22Rv1 (cell line): ENCODE results near the gene ALPI.
"Not testable (repeated sequence)": the region's sequence is repeated elsewhere in the genome, so short reads cannot be mapped to it uniquely, and the experiment has no call there.

Experiments used
- H3K27ac ChIP-seq: fragments of 450-650 bp; 2 replicates; pipeline ENCODE4 v1.5.1; 2017
- ZFX ChIP-seq: fragments of 450-650 bp; IDR thresholded peaks from 2 replicates; pipeline ENCODE4 v1.6.1; 2017; ENCODE audit warnings: antibody characterized with exemption, borderline replicate concordance
- TF ChIP-seq, protein P1 (sequence below): fragments of 450-650 bp; IDR thresholded peaks from 2 replicates; pipeline ENCODE4 v1.5.1; 2017; ENCODE audit warnings: mild to moderate bottlenecking

Gene ALPI

DNA sequence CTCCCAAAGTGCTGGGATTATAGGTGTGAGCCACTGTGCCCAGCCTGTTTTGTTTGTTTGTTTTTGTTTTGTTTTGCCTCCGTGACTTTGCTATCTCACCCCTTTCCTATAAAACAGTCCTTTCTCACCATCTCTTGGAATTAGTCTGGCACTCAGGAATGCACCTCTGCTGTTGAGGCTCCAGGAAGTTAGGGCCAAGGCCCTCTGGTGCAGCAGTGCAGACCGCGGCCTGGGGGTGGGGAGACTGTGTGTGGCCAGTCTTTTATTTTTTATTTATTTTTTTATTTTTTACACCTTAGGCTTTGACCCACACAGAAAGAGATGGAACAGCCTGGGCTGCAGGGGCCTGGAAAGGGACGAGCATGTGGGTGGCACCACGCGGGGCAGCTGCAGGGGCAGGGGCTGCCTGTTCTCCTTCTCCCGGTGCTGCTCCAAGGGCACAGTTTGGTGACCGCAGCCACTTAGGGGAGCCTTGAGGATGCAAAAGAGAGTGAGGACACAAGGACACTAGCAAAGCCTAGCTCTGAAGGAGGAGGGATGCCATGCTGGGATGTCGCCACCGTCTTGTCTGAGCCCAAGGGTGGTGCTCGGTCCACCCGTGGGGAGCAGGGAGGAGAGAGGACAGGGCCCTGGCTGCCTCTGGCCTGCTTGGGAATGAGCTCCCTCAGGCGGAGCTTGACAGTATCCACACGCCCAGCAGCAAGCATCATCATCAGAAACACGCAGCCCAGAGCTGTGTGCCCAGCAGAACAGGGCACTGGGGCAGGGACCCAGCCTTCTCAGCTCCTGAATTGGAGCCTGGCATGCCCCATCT, 19.4 kb upstream of the ALPI start:
- TF ChIP-seq, protein P1, sequence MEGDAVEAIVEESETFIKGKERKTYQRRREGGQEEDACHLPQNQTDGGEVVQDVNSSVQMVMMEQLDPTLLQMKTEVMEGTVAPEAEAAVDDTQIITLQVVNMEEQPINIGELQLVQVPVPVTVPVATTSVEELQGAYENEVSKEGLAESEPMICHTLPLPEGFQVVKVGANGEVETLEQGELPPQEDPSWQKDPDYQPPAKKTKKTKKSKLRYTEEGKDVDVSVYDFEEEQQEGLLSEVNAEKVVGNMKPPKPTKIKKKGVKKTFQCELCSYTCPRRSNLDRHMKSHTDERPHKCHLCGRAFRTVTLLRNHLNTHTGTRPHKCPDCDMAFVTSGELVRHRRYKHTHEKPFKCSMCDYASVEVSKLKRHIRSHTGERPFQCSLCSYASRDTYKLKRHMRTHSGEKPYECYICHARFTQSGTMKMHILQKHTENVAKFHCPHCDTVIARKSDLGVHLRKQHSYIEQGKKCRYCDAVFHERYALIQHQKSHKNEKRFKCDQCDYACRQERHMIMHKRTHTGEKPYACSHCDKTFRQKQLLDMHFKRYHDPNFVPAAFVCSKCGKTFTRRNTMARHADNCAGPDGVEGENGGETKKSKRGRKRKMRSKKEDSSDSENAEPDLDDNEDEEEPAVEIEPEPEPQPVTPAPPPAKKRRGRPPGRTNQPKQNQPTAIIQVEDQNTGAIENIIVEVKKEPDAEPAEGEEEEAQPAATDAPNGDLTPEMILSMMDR = no peak
- no peak for TF ChIP-seq ZFX
- no peak overlapping the region for H3K27ac ChIP-seq

DNA sequence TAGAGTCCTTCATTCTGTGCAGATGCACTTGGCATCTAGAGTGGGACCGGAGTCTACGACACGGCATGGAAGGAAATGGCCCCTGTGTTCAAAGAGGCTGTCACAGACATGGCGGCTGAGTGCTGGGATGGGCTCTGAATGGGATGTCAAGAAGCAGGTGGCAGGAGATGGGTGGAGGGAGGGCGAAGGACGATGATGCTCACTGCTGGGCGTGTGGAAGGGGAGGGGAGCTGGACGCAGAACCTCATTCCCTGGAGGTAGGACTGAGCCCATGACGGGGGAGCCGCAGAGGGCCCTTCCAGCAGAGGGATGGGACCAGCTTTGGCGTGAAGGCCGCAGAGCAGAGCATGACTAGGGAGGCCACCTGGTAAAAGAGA, 18.8 kb upstream of the ALPI start:
- TF ChIP-seq ZFX = no peak
- TF ChIP-seq, protein P1 = no peak
- H3K27ac ChIP-seq = no peak overlapping the region

DNA sequence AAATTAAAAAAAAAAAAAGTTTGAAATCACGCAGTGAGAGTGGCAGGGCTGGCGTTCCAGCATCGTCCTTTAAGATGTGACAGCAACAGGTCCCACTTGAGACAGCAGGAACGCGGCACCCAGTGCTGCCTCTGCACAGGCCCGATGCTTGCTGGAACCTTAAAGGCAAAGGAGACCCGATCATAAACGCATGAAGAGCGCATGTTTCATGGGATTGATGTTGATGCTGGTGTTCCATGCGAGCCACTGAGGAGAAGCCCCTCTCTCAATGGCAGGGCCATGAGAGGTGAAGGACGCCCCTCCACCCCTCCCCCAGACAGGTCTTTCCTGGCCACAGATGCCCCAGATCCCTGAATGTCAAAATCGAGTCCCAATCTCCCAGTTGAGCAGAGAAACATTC, 17.9 kb upstream of the ALPI start:
- TF ChIP-seq ZFX = no peak
- TF ChIP-seq, protein P1 = no peak
- H3K27ac ChIP-seq = no peak overlapping the region

DNA sequence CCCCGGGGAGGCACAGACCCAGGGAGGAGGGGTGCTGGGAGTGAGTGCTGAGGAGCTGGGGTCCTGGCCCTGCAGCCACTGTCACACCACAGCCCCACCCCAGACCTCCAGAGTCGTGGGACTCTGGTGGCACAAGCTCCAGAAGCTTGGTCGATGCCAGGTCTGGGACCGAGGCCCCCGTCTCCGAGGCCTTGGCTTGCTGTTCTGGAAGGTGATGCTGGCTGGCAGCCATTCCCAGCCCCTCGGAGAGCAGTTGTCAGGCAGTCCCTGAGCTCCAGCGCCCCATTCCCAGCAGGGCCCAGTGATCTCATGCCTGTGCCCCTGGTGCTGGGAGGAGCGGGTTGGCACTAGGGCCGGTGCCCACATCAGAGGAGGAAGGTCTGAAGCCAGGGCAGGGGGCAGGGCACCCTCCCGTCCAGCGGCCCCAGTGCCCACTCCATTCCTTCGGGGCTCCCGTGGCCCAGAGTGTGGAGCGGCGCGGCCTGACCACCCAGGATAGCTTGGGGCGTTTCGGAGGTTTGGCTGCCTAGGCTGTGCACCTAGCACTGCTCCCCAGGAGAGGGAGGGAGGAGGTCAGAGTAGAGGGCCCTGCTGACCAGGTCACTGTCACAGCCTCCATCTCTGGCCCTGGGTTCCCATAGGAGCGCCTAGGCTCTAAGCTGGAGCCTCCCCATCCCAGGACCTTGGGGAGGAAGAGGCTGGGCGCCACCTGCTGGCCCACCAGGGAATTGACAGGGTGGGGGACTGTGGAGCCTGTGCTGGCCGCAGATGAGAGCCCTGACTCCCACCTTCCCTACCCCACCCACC, 16.8 kb upstream of the ALPI start:
- H3K27ac ChIP-seq = no peak overlapping the region
- TF ChIP-seq ZFX = no peak
- TF ChIP-seq, protein P1 = peak; percentile 73

DNA sequence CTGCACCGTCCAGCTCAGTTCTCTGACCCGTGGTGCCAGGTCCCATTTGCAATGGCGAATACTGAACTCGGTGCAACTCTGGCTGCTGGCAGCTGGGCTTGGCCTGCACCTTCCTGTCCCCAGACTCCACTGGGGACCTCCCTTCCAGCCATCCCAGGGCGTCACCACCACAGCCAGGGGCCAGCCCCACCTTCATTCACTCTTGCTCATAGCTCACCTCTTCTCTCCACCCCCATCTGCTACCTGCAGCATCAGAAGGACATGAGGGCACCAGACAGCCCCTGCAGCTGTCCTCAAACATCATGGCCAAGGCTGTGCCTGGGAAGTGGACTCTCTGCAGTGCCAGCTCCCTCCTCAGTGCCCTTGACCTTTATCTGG, 16.2 kb upstream of the ALPI start:
- no peak overlapping the region for H3K27ac ChIP-seq
- no peak for TF ChIP-seq ZFX
- TF ChIP-seq, protein P1 = peak; percentile 19

DNA sequence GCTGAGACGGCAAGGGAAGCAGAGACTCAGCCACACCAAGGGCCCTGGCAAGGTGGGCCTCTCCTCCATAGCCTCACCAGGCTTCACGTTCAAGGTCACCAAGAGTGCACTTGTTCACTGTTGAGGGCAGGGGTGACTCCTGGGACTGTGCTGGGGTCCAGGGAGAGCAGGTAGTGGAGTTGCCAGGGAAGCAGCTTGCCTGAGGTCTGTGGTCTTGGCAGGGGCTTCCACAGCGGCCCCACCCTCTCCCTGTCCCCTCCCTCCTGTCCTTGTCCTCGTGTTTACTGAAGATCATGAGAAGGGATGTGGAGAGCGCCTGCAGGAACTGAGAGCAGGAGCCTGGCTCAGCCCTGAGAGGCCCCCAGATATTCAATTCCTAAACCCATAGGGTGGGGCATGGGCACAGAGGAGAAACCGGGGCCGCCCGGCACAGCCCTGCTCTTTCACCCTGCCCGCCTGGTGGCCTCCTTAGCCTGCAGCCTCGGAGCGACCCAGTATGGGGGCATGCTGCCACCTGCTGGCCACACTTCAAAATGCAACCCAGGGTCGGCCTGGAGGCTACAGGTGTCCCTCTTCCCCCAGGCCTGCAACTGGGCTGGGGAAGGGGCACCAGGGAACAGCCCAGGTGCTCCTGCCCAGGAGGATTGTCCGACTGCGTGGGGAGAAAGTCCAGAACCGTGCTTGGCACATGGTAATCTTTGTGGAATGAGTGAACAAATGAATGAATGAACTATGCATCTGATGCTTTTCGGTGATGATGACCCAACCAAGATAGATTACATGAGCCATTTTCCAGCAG, 15.5 kb upstream of the ALPI start:
- TF ChIP-seq, protein P1 = peak; percentile 89
- H3K27ac ChIP-seq = not testable (repeated sequence)
